Neutrophil (primary cell): ENCODE results near the gene BCLAF1.

ENCODE experiments used
- H3K27ac ChIP-seq: fragments of 200-600 bp; sonication (generic); 2 replicates; pipeline ENCODE4 v1.5.1; 2016; ENCODE audit warnings: mild to moderate bottlenecking, moderate library complexity
- H3K27me3 ChIP-seq: fragments of 200-600 bp; sonication (generic); 2 replicates; pipeline ENCODE4 v1.6.0; 2016; ENCODE audit warnings: mild to moderate bottlenecking
- H3K36me3 ChIP-seq: fragments of 200-600 bp; sonication (generic); 2 replicates; pipeline ENCODE4 v1.5.1; 2017
- H3K4me1 ChIP-seq, 2 experiments: fragments of 200-600 bp in 1 of 2; sonication (generic) in 1 of 2; 1 replicate in 1 of 2; 2 replicates in 1 of 2; pipeline versions ENCODE4 v1.5.1 to v1.6.1; 2013 to 2016; ENCODE audit warnings: low read depth in 1 of 2, low read length in 1 of 2, mild to moderate bottlenecking in 1 of 2, moderate library complexity in 1 of 2; ENCODE audit not compliant: control insufficient read depth in 1 of 2, insufficient read depth in 1 of 2
- H3K4me3 ChIP-seq, 2 experiments: fragments of 200-600 bp in 1 of 2; sonication (generic) in 1 of 2; 1 replicate in 1 of 2; 2 replicates in 1 of 2; pipeline ENCODE4 v1.5.1; 2013 to 2016; ENCODE audit warnings: low read depth in 1 of 2, low read length in 1 of 2, mild to moderate bottlenecking in 1 of 2, moderate library complexity in 1 of 2
- H3K9me3 ChIP-seq: fragments of 200-600 bp; sonication (generic); 2 replicates; pipeline ENCODE4 v1.5.1; 2016
- TF ChIP-seq, protein P1 (sequence below): fragments of 200-600 bp; sonication (generic); IDR thresholded peaks from 2 replicates; pipeline ENCODE4 v1.5.1; 2016; ENCODE audit warnings: antibody characterized with exemption

Gene BCLAF1

DNA sequence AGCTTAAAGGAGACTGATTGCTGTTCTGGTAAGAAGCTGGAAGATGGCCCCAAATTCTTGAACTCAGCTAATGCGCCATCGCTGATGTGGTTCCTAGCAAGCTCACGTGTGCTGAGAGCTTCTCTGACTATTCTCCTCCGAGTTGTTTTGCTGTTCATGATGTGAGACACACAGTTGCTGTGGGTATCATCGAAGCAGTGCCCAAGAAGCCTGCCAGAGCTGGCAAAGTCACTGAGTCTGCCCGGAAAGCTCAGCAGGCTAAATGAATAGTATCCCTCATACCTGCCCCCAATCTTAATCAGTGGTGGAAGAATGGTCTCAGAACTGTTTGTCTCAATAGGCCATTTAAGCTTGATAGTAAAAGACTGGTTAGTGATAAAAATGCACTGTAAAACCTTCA lies 28.3 kb upstream of the BCLAF1 start:
- H3K9me3 ChIP-seq, result no peaks in the 10 kb centered on the region
- TF ChIP-seq, protein P1, sequence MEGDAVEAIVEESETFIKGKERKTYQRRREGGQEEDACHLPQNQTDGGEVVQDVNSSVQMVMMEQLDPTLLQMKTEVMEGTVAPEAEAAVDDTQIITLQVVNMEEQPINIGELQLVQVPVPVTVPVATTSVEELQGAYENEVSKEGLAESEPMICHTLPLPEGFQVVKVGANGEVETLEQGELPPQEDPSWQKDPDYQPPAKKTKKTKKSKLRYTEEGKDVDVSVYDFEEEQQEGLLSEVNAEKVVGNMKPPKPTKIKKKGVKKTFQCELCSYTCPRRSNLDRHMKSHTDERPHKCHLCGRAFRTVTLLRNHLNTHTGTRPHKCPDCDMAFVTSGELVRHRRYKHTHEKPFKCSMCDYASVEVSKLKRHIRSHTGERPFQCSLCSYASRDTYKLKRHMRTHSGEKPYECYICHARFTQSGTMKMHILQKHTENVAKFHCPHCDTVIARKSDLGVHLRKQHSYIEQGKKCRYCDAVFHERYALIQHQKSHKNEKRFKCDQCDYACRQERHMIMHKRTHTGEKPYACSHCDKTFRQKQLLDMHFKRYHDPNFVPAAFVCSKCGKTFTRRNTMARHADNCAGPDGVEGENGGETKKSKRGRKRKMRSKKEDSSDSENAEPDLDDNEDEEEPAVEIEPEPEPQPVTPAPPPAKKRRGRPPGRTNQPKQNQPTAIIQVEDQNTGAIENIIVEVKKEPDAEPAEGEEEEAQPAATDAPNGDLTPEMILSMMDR, result no peak
- no peak overlapping the region for H3K4me3 ChIP-seq
- no peaks in the 10 kb centered on the region for H3K36me3 ChIP-seq
- no peaks in the 10 kb centered on the region for H3K4me1 ChIP-seq
- H3K27me3 ChIP-seq, result no peaks in the 10 kb centered on the region
- H3K27ac ChIP-seq, result no peak overlapping the region

DNA sequence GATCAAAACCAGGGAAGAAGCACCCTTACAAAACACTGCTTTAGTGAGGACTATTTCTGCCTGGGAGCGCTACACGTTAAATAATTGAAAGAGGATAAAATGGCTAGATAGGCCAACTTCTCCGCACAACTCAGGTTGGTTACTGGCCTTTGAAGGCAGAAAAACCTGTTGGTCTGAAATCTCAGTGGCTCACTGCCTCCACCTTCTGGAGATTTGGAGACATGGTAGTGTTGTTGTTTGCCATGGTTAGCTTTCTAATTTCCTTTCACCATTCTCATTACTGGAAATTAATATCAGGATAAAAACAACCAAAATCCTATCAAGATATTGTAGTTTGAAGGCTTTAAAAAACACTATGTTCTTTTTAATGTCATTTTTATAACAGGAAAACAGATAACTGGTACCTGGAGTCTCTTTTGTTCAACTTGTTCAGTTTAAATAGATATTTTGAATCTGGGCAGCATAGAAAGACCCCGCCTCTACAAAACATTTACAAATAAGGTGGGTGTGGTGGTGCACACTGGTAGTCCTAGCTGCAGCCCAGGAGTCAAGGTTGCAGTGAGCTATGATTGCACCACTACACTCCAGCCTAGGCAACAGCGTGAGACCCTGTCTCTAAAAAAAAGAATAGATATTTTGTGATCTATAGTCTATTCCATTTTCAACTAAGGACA lies 27.5 kb upstream of the BCLAF1 start:
- Histone ChIP-seq H3K36me3 (no peaks in the 10 kb centered on the region), H3K4me3 (no peak overlapping the region), H3K27ac (no peak overlapping the region), H3K4me1 (no peaks in the 10 kb centered on the region), H3K9me3 (no peaks in the 10 kb centered on the region), H3K27me3 (no peaks in the 10 kb centered on the region)
- TF ChIP-seq, protein P1, result peak; percentile 16

DNA sequence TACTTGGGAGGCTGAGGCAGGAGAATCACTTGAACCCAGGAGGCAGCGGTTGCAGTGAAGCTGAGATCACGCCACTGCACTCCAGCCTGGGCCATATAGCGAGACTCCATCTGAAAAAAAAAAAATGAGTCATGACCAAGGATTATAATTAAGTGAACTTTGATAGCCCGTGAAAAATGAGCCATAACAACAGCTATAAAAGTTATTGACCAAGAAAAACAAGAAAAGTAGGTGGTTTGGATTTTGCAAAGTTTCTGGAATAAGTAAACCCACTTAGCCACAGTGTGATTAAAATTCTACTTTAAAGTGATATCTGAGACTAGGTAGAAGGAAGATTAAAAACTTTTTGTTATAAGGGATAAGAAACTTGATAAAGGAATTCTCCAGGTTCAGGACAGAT lies 25.9 kb upstream of the BCLAF1 start:
- Histone ChIP-seq H3K27ac (no peak overlapping the region), H3K4me3 (no peak overlapping the region), H3K36me3 (no peaks in the 10 kb centered on the region), H3K9me3 (no peaks in the 10 kb centered on the region), H3K4me1 (no peaks in the 10 kb centered on the region), H3K27me3 (no peaks in the 10 kb centered on the region)
- TF ChIP-seq, protein P1, result no peak

DNA sequence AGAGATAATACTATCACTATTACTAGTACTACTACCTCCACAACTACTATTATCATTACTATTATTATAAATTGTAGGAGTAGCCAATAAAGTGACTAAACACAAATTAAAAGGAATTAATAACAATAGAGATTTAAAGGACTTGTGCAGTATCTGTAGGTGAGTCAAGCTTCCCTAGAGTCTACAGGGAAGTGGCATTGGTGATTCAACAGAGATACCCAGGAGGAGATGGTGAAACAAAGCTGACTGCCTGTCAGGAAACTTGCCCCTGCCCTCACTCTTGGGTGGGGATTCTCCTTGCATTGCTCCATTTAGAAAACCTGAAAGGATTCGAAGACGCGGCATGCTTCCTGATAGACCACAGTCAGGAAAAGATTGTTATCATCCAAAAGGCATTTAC lies 23.3 kb upstream of the BCLAF1 start:
- TF ChIP-seq, protein P1, result no peak
- H3K36me3 ChIP-seq, result no peaks in the 10 kb centered on the region
- H3K27ac ChIP-seq, result no peak overlapping the region
- no peaks in the 10 kb centered on the region for H3K27me3 ChIP-seq
- H3K4me1 ChIP-seq, result no peaks in the 10 kb centered on the region
- no peak overlapping the region for H3K4me3 ChIP-seq
- no peaks in the 10 kb centered on the region for H3K9me3 ChIP-seq

DNA sequence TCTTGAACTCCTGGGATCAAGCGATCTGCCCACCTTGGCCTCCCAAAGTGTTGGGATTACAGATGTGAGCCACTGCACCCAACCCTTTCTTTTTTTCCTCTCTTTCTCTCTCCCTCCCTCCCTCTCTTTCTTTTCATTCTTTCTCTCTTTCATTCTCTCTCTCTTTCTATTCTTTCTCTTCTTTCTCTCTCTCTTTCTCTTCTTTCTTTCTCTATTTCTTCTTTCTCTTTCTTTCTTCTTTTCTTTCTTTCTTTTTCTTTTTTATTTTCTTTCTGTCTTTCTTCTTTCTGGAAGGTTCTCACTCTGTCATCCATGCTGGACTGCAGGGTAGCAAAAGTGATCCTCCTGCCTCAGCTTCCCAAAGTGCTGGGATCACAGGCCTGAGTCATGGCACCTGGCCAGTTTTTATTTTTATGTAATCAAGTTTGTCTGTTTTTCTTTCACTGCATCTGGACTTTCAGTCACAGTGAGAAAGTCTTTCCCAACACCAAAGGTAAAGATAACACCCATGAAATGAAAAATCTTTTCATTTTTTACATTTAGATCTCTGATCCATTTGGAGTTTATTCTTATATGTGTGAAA lies 20.2 kb upstream of the BCLAF1 start:
- Histone ChIP-seq H3K9me3 (no peaks in the 10 kb centered on the region), H3K4me3 (no peak overlapping the region), H3K27ac (no peak overlapping the region), H3K4me1 (no peaks in the 10 kb centered on the region), H3K27me3 (no peaks in the 10 kb centered on the region), H3K36me3 (no peaks in the 10 kb centered on the region)
- TF ChIP-seq, protein P1, result no peak
